Measurements from ENCODE around the gene KCNJ2.

DNA sequence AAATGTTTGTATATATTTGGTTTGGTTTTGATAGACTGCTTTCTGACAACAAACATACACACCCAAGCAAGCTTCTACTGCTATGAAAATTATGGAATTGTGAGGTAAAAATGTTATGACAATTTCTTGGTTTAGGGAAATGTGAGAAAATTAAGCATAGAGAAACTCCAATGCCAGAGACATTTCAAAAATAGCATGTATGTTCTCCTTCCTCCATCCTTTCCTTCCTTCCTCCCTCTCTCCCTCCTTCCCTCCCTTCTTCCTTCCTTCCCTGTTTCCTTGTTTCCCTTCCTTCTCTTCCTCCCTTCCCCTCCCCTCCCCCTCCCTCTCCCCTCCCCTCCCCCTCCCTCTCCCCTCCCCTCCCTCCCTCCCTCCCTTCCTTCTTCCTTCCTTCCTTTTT, 14.9 kb downstream of the KCNJ2 start:
- TF ChIP-seq, protein P1, sequence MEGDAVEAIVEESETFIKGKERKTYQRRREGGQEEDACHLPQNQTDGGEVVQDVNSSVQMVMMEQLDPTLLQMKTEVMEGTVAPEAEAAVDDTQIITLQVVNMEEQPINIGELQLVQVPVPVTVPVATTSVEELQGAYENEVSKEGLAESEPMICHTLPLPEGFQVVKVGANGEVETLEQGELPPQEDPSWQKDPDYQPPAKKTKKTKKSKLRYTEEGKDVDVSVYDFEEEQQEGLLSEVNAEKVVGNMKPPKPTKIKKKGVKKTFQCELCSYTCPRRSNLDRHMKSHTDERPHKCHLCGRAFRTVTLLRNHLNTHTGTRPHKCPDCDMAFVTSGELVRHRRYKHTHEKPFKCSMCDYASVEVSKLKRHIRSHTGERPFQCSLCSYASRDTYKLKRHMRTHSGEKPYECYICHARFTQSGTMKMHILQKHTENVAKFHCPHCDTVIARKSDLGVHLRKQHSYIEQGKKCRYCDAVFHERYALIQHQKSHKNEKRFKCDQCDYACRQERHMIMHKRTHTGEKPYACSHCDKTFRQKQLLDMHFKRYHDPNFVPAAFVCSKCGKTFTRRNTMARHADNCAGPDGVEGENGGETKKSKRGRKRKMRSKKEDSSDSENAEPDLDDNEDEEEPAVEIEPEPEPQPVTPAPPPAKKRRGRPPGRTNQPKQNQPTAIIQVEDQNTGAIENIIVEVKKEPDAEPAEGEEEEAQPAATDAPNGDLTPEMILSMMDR (IDR thresholded peaks at IDR 0.05) = no peak
- no peak for TF ChIP-seq EP300 (IDR thresholded peaks at IDR 0.05)

Data from stomach (tissue), 4 donors.